GOT3 (cell line): ENCODE results near the gene CDC73.
"Not testable (repeated sequence)": the region's sequence is repeated elsewhere in the genome, so short reads cannot be mapped to it uniquely, and the experiment has no call there.

ENCODE experiments used
- DNase-seq: peaks from one replicate; lab custom pipeline; 2025; ENCODE audit warnings: mixed read lengths; lab: John Stamatoyannopoulos, UW

CDC73 gene

DNA sequence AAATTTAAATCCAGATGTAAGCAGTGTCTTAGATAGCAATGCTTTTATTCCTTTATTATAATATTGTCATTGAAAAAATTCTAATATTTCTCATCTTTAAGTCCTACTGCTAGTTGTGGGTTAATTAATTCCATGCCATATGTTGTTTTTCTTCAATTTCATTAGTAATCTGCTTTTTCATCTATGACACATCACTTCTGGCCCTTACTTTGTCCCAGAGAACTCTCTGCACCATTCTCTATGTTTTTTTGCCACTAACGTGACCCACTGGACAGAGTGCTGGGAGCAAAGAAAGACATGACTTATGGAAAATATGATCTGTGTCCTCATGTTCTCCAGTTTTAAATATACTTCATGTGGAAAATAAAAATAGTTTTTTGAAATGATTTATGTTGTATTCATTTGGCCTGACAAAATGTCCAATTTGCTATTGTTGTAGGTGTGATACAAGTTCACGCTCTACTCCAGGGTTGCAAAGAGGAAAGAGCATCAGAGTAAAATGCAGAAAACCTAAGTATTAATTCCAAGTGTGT lies 166.8 kb downstream of the CDC73 start:
- DNase-seq, result not testable (repeated sequence)

DNA sequence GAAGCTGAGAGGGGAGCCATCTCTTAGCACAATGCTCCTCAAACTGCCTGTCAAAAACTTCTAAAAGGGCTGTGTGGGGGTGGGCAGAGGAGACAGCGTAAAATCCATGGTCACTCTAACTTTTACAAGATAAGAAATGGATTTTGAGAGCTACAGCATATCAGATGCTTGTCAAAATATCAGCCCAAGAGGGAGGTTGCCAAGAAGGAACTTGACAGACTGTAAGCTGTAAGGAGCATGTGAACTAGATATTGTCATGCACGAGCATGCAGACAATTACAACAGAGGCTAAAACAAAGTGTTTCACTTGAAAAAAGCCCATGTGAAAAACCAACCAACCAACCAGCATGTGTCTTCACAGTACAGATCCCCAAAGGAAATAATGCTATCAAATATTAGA lies 171.9 kb downstream of the CDC73 start:
- DNase-seq, result no peak

DNA sequence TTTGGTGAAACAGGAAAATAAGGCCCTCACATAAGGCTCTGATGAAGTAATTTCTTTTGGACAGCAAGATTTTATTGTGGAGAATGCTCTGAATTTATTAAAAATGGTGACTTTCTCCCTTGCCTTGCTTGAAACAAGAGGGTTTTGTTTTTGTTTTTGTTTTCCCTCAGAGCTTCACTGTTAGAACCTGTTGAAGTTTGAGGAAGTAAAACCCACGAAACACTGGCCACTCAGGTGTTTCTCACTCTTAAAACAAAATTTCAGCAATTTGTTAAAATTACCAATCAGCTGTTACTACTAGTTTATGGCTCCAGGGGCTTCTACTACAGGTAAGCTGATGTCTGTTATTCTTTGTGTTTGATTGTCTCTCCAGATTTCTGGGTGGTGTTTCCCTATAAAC lies 177.2 kb downstream of the CDC73 start:
- DNase-seq, result no peak

DNA sequence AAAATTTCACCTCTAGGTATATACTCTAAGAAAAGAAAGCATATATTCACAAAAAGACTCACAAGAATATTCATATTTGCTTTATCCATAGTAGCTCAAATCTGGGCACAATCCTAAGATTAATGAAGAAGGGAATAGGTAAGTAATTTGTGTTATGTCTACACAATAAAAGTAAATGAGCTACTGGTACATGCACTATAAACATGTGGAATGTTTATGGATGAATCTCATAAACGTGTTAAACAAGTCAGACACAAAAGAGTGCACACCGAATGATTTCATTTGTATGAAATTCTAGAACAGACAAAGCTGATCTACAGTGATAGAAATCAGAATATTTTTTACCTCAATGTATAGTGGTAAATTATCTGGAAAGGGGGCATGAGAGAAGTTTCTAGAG lies 179.9 kb downstream of the CDC73 start:
- DNase-seq, result no peak

DNA sequence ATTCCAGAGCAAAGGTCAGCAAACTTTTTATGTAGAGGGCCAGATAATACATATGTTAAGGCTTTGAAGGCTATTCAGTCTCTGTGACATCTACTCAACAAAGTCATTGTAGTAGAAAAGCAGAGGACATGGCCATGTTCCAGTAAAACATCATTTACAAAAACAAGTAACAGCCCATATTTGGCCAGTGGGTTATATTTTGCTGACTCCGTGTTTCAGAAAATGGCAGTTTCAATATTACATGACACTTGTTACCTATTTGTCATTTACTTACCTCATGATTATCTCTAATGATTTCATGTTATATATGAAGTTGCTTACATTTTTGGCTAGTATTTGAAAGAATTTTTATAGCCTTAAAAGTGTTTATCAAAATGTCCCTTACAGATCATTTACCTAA lies 182.0 kb downstream of the CDC73 start:
- no peak for DNase-seq
